K562 (cell line): ENCODE results near the gene HLCS. TPM values are rescaled to one million over a fixed set of nuclear protein-coding genes. Genes with fewer than 3 reads are reported as not detected.

Experiments used
- ATAC-seq: fragments of 200-7000 bp; cut with Tn5 transposase; 3 replicates; pipeline ENCODE4 v1.9.1; 2020; ENCODE audit warnings: moderate library complexity
- BruUV-seq: library from RNA; stranded (reverse); fragments of 400-500 nt; replicated peaks from 2 replicates; lab custom pipeline; 2021; lab: Mats Ljungman, UMichigan
- CTCF ChIA-PET: fragments of 300-600 bp; formaldehyde crosslinking; extraction: SDS; loops from one replicate; lab custom pipeline; 2021; ENCODE audit warnings: low intra/inter-chr PET ratio; lab: Yijun Ruan, JAX
- POLR2A ChIA-PET: fragments of 300-600, 350-650 bp; sonication (Branson Sonifier 250); formaldehyde crosslinking; extraction: SDS; loops from one replicate; lab custom pipeline; 2021; ENCODE audit warnings: antibody characterized with exemption, inconsistent platforms; lab: Yijun Ruan, JAX
- DNase-seq, 4 experiments: peaks; one replicate each; pipeline versions ENCODE4 v3.0.0 to v3.0.0-alpha.2; 2011 to 2018; ENCODE audit warnings: low spot score in 3 of 4, mixed read lengths in 3 of 4; ENCODE audit errors: extremely low read depth in 1 of 4
- FAIRE-seq: peaks from 2 replicates; lab custom pipeline; 2011; peaks lifted over from hg19 to GRCh38; lab: Jason Lieb, UNC
- H2AFZ ChIP-seq: 2 replicates; pipeline ENCODE4 v1.6.0; 2011; ENCODE audit warnings: low read depth, low read length, control low read depth, inconsistent platforms
- H3K27ac ChIP-seq: fragments of 200-600 bp; 3 replicates; pipeline ENCODE4 v1.8.0; 2011; ENCODE audit warnings: low read depth, mild to moderate bottlenecking, control low read depth, inconsistent platforms, low read length, moderate library complexity, mixed read lengths; ENCODE audit errors: extremely low read depth
- H3K27me3 ChIP-seq, 2 experiments: fragments of 300-600 bp in 1 of 2; 2 replicates in 1 of 2; 3 replicates in 1 of 2; pipeline versions ENCODE4 v1.6.0 to v1.8.0; 2011; ENCODE audit warnings: inconsistent platforms in 2 of 2, low read length in 2 of 2, mild to moderate bottlenecking in 1 of 2, mixed read lengths in 1 of 2, moderate library complexity in 1 of 2; ENCODE audit not compliant: control insufficient read depth in 2 of 2, insufficient read depth in 2 of 2
- H3K36me3 ChIP-seq: fragments of 300-600 bp; 3 replicates; pipeline ENCODE4 v1.8.0; 2011; ENCODE audit warnings: mild to moderate bottlenecking, low read length, inconsistent platforms; ENCODE audit not compliant: control insufficient read depth, insufficient read depth
- H3K4me1 ChIP-seq, 2 experiments: fragments of 200-600 bp in 1 of 2; replicated peaks in 1 of 2; 2 replicates in 1 of 2; 3 replicates in 1 of 2; pipeline versions ENCODE4 v1.5.1 to v1.8.0; 2011; ENCODE audit warnings: inconsistent platforms in 2 of 2, low read length in 2 of 2, mild to moderate bottlenecking in 1 of 2, mixed read lengths in 1 of 2, moderate library complexity in 1 of 2; ENCODE audit not compliant: control insufficient read depth in 2 of 2, insufficient read depth in 2 of 2
- H3K4me2 ChIP-seq: 2 replicates; pipeline ENCODE4 v1.6.1; 2011; ENCODE audit warnings: low read length, control low read depth, inconsistent platforms, mixed read lengths; ENCODE audit not compliant: insufficient read depth
- H3K4me3 ChIP-seq: fragments of 200-600 bp; sonication (generic), shearing (Covaris generic); 2 replicates; pipeline ENCODE4 v1.5.1; 2016; ENCODE audit warnings: control low read depth, inconsistent platforms
- H3K79me2 ChIP-seq: fragments of 200-600 bp; 3 replicates; pipeline ENCODE4 v1.8.0; 2011; ENCODE audit warnings: low read length, inconsistent platforms; ENCODE audit not compliant: control insufficient read depth, insufficient read depth
- H3K9ac ChIP-seq, 2 experiments: 2 replicates each; pipeline versions ENCODE4 v1.6.0 to v1.6.1; 2011; ENCODE audit warnings: low read depth in 2 of 2, low read length in 2 of 2, control low read depth in 1 of 2, inconsistent platforms in 1 of 2, mild to moderate bottlenecking in 1 of 2, mixed read lengths in 1 of 2; ENCODE audit not compliant: insufficient read depth in 1 of 2
- H3K9me1 ChIP-seq: one replicate; pipeline ENCODE4 v1.6.0; 2011; ENCODE audit warnings: inconsistent platforms, mild to moderate bottlenecking, low read length, moderate library complexity; ENCODE audit not compliant: control insufficient read depth, insufficient read depth
- H3K9me3 ChIP-seq: replicated peaks from 2 replicates; pipeline ENCODE4 v1.5.1; 2011; ENCODE audit warnings: low read depth, low read length, inconsistent platforms; ENCODE audit not compliant: control insufficient read depth, insufficient read depth
- H4K20me1 ChIP-seq: replicated peaks from 2 replicates; pipeline ENCODE4 v1.6.1; 2011; ENCODE audit warnings: low read length, inconsistent platforms, mixed read lengths; ENCODE audit not compliant: control insufficient read depth, insufficient read depth
- ATF3 ChIP-seq, 2 experiments: fragments of 450-650 bp in 1 of 2; sonication (generic) in 1 of 2; formaldehyde crosslinking in 1 of 2; IDR thresholded peaks in 1 of 2; conservative IDR thresholded peaks in 1 of 2; 2 replicates each; pipeline versions ENCODE4 v1.6.1 to v1.8.1; 2016 to 2023; ENCODE audit warnings: mild to moderate bottlenecking in 2 of 2, moderate library complexity in 2 of 2, inconsistent platforms in 1 of 2, missing genetic modification reagents in 1 of 2
- CEBPB ChIP-seq: fragments of 450-650 bp; IDR thresholded peaks from 2 replicates; pipeline ENCODE4 v1.6.1; 2016; ENCODE audit warnings: missing genetic modification characterization, missing compliant biosample characterization
- CEBPG ChIP-seq, 3 experiments: fragments of 200-800 bp in 1 of 3; sonication (Bioruptor generic) in 1 of 3; sonication (generic) in 1 of 3; formaldehyde crosslinking in 1 of 3; IDR thresholded peaks in 2 of 3; conservative IDR thresholded peaks in 1 of 3; 2 replicates each; pipeline versions ENCODE4 v1.6.1 to v1.8.0; 2016 to 2022; ENCODE audit warnings: missing compliant biosample characterization in 2 of 3, missing genetic modification characterization in 2 of 3, mild to moderate bottlenecking in 1 of 3, missing genetic modification reagents in 1 of 3
- SP1 ChIP-seq: sonication (generic); formaldehyde crosslinking; IDR thresholded peaks from 2 replicates; pipeline ENCODE4 v1.8.1; 2022; ENCODE audit warnings: mild to moderate bottlenecking, missing genetic modification reagents
- WGBS: fragments of 100-300 bp; shearing (Covaris generic); methylation state at CpG from one replicate; pipeline ENCODE4 v1.1.6; 2016; ENCODE audit warnings: low coverage, mixed read lengths; ENCODE audit not compliant: insufficient coverage; ENCODE audit errors: missing lambda C conversion rate; 5-methylcytosine and 5-hydroxymethylcytosine counted together
- in situ Hi-C: fragments of 300-500 bp; cut with MboI; formaldehyde crosslinking; loops from 4 replicates; pipeline ENCODE4 v1.15.0; 2018; ENCODE audit warnings: inconsistent platforms, mixed read lengths
- intact Hi-C: fragments of 100-400 bp; cut with micrococcal nuclease; formaldehyde crosslinking; loops from 2 replicates; pipeline ENCODE4 v1.14.2; 2022
- polyA plus RNA-seq, 8 experiments: library from polyadenylated mRNA; depleted of rRNA in 4 of 8; stranded (reverse) in 5 of 8; unstranded in 3 of 8; fragments of >200 nt; fragmentation: Nextera tagmentation in 2 of 8; fragmentation: Illumina TruSeq in 1 of 8; extraction: Ambion mirVana in 2 of 8; extraction: Trizol in 1 of 8; gene quantifications; 2 replicates each; pipeline versions ENCODE4 v1.2.1 to v1.2.3, GENCODE V29; 2011 to 2014; ENCODE audit warnings: inconsistent platforms in 1 of 8, missing spikeins in 1 of 8
- total RNA-seq, 7 experiments: library from RNA; depleted of rRNA in 6 of 7; stranded (reverse); fragments of >200 nt in 6 of 7; fragmentation: Illumina TruSeq in 2 of 7; extraction: Trizol in 2 of 7; gene quantifications; 2 replicates each; pipeline versions ENCODE4 v1.2.1 to v1.2.3, GENCODE V29; 2011 to 2021; ENCODE audit warnings: low replicate concordance in 1 of 7

HLCS gene
- total and polyA plus RNA-seq, 9 of the 15 experiments (the other 6 are each of a cell fraction or from before 2014, with no cell fraction given), result 3.0 to 21.5 (median 17.1) TPM

- DNase-seq, result no peak
- intact Hi-C loops, result no loop called here
- Histone ChIP-seq H3K4me2 (no peak overlapping the region), H3K27me3 (no peaks in the 10 kb centered on the region)
- 81% methylated on average over 3 of the region's 3 CpGs for WGBS
- TF ChIP-seq CEBPB (tag) (peak; percentile 58), CEBPG (CRISPR knock-in tag; IDR thresholded peaks at IDR 0.05) (no peak), CEBPG (tag; conservative IDR thresholded peaks at IDR 0.05 in 1 of 2, IDR thresholded peaks at IDR 0.05 in 1 of 2) (peak; percentile 49 to 55; a peak in 2 of 4 replicates), SP1 (no peak), ATF3 (IDR thresholded peaks at IDR 0.05) (peak; percentile 57; the same call in 1 of the 2 replicates), ATF3 (CRISPR knock-in tag; conservative IDR thresholded peaks at IDR 0.05) (no peak)
- TF ChIP-seq, all 486 proteins: peak for 3
- FAIRE-seq (peak; percentile 37), ATAC-seq (no peak)
- H2AFZ ChIP-seq, result no peak overlapping the region
- no peaks in the 10 kb centered on the region for H3K9me3 ChIP-seq
- H3K27ac ChIP-seq, result no peak overlapping the region
- no TSS peak for BruUV-seq
- peaks cover 5% of the 10 kb centered on the region; the same call in 1 of the 2 replicates for H4K20me1 ChIP-seq
- ChIA-PET CTCF (no interaction called here), POLR2A (no interaction called here)
- no peaks in the 10 kb centered on the region for H3K79me2 ChIP-seq
- in situ Hi-C loops, result no loop called here
- no peaks in the 10 kb centered on the region for H3K36me3 ChIP-seq
- no peaks in the 10 kb centered on the region for H3K4me1 ChIP-seq
- peaks cover 3% of the 10 kb centered on the region for H3K9me1 ChIP-seq
- no peak overlapping the region for H3K9ac ChIP-seq
- H3K4me3 ChIP-seq, result no peak overlapping the region
These were observed 126.7 kb downstream of the HLCS start for GRCh38 chr21:36839735-36840134.
